Measurements from ENCODE around the gene JARID2. TPM values are rescaled to one million over a fixed set of nuclear protein-coding genes. Genes with fewer than 3 reads are reported as not detected.

The JARID2 gene
- total RNA-seq, 1 experiment from 2014 or later, result 6.0 TPM

GRCh38 chr6:15292721-15293302, 46.9 kb downstream of the JARID2 start:
- CTCF ChIA-PET, result no interaction called here
- in situ Hi-C loops (cut with HindIII; ENCODE audit: low pct_unique_long_range_greater_than_20kb, low sequenced_read_pairs), result no loop called here
- no peaks in the 10 kb centered on the region for H3K4me1 ChIP-seq (ENCODE audit: control insufficient read depth, insufficient read depth, low read length)
- no peak overlapping the region for H3K27ac ChIP-seq (ENCODE audit: low read length)
- TF ChIP-seq REST (IDR thresholded peaks at IDR 0.05; ENCODE audit: insufficient read depth in 1 of 2, low read depth in 2 of 2, low read length in 1 of 2) (no peak), POLR2AphosphoS5 (IDR thresholded peaks at IDR 0.05; ENCODE audit: low read depth, low read length) (no peak), TCF7L2 (IDR thresholded peaks at IDR 0.05; ENCODE audit: low read depth, low read length) (no peak), CTCF (IDR thresholded peaks at IDR 0.05) (no peak), SIN3A (IDR thresholded peaks at IDR 0.05; ENCODE audit: borderline replicate concordance, insufficient read depth, low read depth, low read length) (no peak)
- DNase-seq (ENCODE audit: low read depth, low spot score) (no peak), ATAC-seq (no peak)
- POLR2A ChIA-PET, result no interaction called here
- BruUV-seq (replicated peaks), result no TSS peak
- intact Hi-C loops (cut with micrococcal nuclease; ENCODE audit: unreplicated experiment), result no loop called here
- no peaks in the 10 kb centered on the region for H3K9me3 ChIP-seq (ENCODE audit: control insufficient read depth, insufficient read depth, low read depth, low read length)
- no peaks in the 10 kb centered on the region for H3K27me3 ChIP-seq (ENCODE audit: control insufficient read depth, insufficient read depth, low read length)
- H3K4me3 ChIP-seq (ENCODE audit: low read depth in 2 of 2, low read length in 2 of 2), result no peak overlapping the region
- H3K36me3 ChIP-seq (ENCODE audit: control insufficient read depth, insufficient read depth, low read length), result no peaks in the 10 kb centered on the region

- no peak overlapping the region for H3K4me3 ChIP-seq (ENCODE audit: low read depth in 2 of 2, low read length in 2 of 2)
- H3K27ac ChIP-seq (ENCODE audit: low read length), result no peak overlapping the region
- ATAC-seq (no peak), DNase-seq (ENCODE audit: low read depth, low spot score) (no peak)
- in situ Hi-C loops (cut with HindIII; ENCODE audit: low pct_unique_long_range_greater_than_20kb, low sequenced_read_pairs) (no loop called here), intact Hi-C loops (cut with micrococcal nuclease; ENCODE audit: unreplicated experiment) (no loop called here)
- no peaks in the 10 kb centered on the region for H3K27me3 ChIP-seq (ENCODE audit: control insufficient read depth, insufficient read depth, low read length)
- H3K36me3 ChIP-seq (ENCODE audit: control insufficient read depth, insufficient read depth, low read length), result no peaks in the 10 kb centered on the region
- no peak for TF ChIP-seq TCF7L2 (IDR thresholded peaks at IDR 0.05; ENCODE audit: low read depth, low read length)
- TF ChIP-seq REST (IDR thresholded peaks at IDR 0.05; ENCODE audit: insufficient read depth in 1 of 2, low read depth in 2 of 2, low read length in 1 of 2), result no peak
- TF ChIP-seq CTCF (IDR thresholded peaks at IDR 0.05), result no peak
- no peak for TF ChIP-seq POLR2AphosphoS5 (IDR thresholded peaks at IDR 0.05; ENCODE audit: low read depth, low read length)
- no peak for TF ChIP-seq SIN3A (IDR thresholded peaks at IDR 0.05; ENCODE audit: borderline replicate concordance, insufficient read depth, low read depth, low read length)
- H3K4me1 ChIP-seq (ENCODE audit: control insufficient read depth, insufficient read depth, low read length), result no peaks in the 10 kb centered on the region
- no TSS peak for BruUV-seq (replicated peaks)
- ChIA-PET CTCF (no interaction called here), POLR2A (no interaction called here)
- no peaks in the 10 kb centered on the region for H3K9me3 ChIP-seq (ENCODE audit: control insufficient read depth, insufficient read depth, low read depth, low read length)
Measured at GRCh38 chr6:15293674-15294073, 47.8 kb downstream of the JARID2 start.
